ENCODE measurements around the gene DPF3.

Gene DPF3

DNA sequence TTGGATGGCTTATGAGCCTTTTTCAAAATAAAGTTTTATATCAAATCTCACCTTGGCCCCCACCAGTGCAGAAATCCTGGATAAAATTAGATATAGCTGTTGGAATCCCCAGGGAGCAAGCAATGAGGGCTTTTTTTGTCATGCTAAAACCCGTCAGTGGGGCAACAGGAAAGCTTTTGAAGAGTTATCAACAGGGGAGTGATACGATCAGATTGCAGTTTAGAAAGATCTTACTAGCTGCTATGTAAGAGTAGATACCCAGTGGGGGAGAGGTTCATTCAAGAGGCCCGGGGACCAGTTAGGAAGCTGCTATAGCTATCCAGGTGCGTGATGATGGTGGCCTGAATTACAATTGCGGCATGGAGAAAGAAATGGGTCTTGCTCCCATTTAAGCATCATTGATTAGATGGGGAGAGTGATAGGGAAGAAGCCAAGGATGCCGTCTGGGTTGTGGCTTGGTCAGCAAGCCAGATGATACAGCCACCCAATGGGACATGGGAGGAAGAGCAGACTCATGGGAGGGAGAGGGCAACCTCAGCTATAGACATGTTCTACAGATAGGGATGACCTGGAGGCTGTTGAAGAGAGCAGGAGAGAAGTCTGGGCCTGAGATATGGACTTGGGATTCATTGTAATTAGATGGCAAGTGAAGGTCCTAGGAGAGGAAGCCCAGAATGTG lies 272.4 kb downstream of the DPF3 start:
- no peaks in the 10 kb centered on the region for H3K9me3 Mint-ChIP-seq
- H3K27ac Mint-ChIP-seq: no peak overlapping the region
- no peaks in the 10 kb centered on the region for H3K36me3 Mint-ChIP-seq (ENCODE audit: low read depth)
- peaks cover 16% of the 10 kb centered on the region for H3K27me3 Mint-ChIP-seq
- no peaks in the 10 kb centered on the region for H3K4me1 Mint-ChIP-seq (ENCODE audit: low read depth)
- intact Hi-C loops (cut with micrococcal nuclease): no loop called here
- no peak overlapping the region for H3K4me3 Mint-ChIP-seq

DNA sequence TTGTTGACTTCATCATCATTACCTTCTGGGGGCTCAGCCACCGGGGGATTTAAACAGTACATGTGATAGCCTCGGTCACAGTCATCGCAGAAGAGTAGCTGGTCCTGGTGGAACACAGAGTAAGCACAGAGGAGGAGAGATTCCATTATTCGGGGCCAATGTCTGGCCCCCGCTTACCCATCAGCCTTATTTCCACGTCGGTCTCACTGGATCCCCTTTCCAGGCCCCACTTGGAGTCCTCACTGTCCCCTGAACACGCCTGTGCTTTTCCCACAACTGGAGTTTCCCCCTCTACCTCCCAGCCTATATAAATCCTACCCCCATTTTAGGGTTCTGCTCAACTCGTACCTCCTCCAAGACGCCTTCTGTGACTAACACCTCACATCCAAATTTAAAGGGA lies 274.0 kb downstream of the DPF3 start:
- Mint-ChIP-seq H3K27ac (no peak overlapping the region), H3K9me3 (no peaks in the 10 kb centered on the region), H3K4me3 (no peak overlapping the region), H3K4me1 (ENCODE audit: low read depth) (no peaks in the 10 kb centered on the region), H3K36me3 (ENCODE audit: low read depth) (no peaks in the 10 kb centered on the region), H3K27me3 (peaks cover 19% of the 10 kb centered on the region)
- intact Hi-C loops (cut with micrococcal nuclease): no loop called here

DNA sequence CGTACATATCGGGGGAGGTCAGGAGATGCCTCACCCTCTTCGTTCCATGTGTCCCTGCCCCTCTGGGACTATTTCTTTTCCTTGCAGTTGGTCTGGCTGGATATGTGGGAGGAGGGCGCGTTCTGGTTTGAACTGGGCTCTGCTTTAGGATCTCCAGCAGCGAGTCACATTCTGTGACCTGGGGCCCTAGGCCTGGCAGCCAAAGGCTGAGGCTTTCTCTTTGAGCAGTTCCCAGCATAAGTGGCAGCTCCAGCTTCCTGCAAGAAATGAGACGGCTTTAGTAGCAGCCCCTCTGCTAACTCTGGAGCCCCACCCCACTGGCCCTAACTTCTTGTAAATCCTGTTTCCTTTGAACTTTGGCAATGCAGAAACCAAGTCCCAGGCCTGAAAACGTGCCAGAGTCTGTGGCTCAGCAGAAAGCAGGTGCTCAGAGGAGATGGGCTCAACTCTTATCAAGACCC lies 274.8 kb downstream of the DPF3 start:
- no peak overlapping the region for H3K4me3 Mint-ChIP-seq
- H3K27ac Mint-ChIP-seq: no peak overlapping the region
- no peaks in the 10 kb centered on the region for H3K9me3 Mint-ChIP-seq
- intact Hi-C loops (cut with micrococcal nuclease): no loop called here
- no peaks in the 10 kb centered on the region for H3K4me1 Mint-ChIP-seq (ENCODE audit: low read depth)
- H3K27me3 Mint-ChIP-seq: peaks cover 17% of the 10 kb centered on the region
- no peaks in the 10 kb centered on the region for H3K36me3 Mint-ChIP-seq (ENCODE audit: low read depth)

DNA sequence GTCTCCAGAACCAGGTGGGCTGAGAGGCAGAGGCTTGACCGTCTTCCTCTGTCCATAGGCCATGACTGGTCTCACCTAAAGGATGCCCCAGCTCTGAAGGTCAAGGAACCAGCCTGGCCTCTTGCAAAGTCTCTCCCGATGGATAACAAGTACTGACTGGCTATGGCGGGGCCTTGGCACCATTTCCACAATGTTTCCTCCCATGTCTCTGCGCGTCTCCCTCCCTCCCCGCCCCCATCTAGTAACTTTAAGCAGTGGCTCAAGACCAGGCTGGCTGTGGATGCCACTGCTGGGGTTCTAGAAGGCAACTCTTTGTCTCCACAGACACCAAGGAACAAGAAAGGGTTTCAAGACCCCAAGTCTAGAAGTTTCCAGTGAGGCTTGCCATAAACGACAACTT lies 275.5 kb downstream of the DPF3 start:
- intact Hi-C loops (cut with micrococcal nuclease): no loop called here
- no peaks in the 10 kb centered on the region for H3K36me3 Mint-ChIP-seq (ENCODE audit: low read depth)

DNA sequence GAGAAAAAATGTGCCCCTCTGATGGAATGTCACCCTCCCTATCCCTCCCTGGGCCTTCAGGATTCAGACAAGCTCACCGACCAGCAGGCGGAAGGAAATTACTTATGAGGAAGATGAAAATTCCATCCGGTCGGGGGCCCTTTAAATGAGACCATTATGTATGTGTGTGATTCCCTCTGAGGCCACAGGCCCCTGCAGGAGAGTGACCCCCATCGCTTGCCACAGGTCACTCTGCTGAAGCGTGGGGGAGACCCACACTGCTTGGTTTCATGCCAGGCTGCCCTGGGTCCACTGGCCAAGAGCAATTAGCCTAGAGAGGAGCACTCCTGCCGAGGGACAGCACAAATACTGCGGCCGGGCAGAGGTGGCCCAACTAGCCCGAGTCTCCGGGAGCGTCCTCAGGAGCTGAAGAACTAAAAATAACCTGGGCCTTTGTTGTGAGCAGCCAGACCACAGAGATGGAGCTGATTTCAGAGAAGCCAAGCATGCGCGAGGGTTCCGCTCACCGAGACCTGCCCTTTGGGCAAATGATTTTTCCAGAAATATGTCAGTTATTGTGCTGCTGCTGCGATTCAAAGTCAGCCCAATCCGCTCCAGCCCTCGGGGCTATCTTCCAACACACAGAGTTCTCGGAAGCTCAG lies 276.4 kb downstream of the DPF3 start:
- H3K27me3 Mint-ChIP-seq: peaks cover 18% of the 10 kb centered on the region
- H3K4me1 Mint-ChIP-seq (ENCODE audit: low read depth): no peaks in the 10 kb centered on the region
- no peaks in the 10 kb centered on the region for H3K36me3 Mint-ChIP-seq (ENCODE audit: low read depth)

More for the DNA sequence above, 275.5 kb downstream of the DPF3 start:
- Mint-ChIP-seq H3K27ac (no peak overlapping the region), H3K4me3 (no peak overlapping the region), H3K9me3 (no peaks in the 10 kb centered on the region), H3K27me3 (peaks cover 20% of the 10 kb centered on the region), H3K4me1 (ENCODE audit: low read depth) (no peaks in the 10 kb centered on the region)

DNA sequence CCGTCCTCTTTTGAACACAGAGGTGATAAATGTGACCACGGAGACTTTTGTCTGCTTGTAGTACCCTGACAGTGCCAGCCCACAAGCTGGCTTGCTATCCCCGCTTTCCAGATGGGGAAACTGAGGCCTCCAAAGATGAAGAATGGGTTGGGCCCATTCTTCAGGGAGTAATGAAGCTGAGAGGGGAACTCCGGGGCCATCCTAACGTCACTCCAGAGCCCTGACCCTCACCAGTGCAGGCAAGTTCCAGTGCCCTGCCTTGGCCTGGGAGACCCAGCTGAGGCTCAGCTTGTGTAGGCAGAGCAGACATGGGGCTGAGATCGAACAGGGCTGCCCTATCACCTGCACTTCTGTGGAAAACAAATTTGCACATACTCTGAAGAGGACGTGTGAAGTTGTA lies 277.1 kb downstream of the DPF3 start:
- Mint-ChIP-seq H3K27me3 (peaks cover 18% of the 10 kb centered on the region), H3K36me3 (ENCODE audit: low read depth) (no peaks in the 10 kb centered on the region), H3K27ac (no peak overlapping the region), H3K4me3 (no peak overlapping the region), H3K9me3 (no peaks in the 10 kb centered on the region), H3K4me1 (ENCODE audit: low read depth) (no peaks in the 10 kb centered on the region)
- intact Hi-C loops (cut with micrococcal nuclease): no loop called here

More for the DNA sequence above, 276.4 kb downstream of the DPF3 start:
- intact Hi-C loops (cut with micrococcal nuclease): no loop called here
- no peak overlapping the region for H3K4me3 Mint-ChIP-seq
- H3K9me3 Mint-ChIP-seq: no peaks in the 10 kb centered on the region
- no peak overlapping the region for H3K27ac Mint-ChIP-seq

DNA sequence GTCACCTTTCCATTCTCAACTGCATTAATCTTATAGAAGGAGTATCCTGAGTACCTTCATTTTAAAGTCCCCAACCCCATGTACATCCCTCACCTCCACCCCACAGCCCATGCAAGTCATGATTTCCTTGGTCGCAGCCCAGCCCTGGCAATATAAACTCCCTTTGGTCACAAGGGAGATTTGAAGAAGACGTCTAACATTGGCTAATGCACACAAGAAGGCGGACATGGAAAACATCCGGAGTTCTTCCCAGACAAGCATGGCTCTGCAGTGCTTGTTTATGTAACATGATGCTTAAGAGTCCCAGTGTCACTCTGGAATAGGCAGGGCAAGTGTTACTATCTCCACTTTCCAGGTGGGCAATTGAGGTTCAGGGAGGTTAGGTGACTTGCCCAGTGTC lies 277.6 kb downstream of the DPF3 start:
- no peaks in the 10 kb centered on the region for H3K9me3 Mint-ChIP-seq
- no peak overlapping the region for H3K4me3 Mint-ChIP-seq
- H3K27me3 Mint-ChIP-seq: peaks cover 14% of the 10 kb centered on the region
- no peaks in the 10 kb centered on the region for H3K4me1 Mint-ChIP-seq (ENCODE audit: low read depth)
- no peaks in the 10 kb centered on the region for H3K36me3 Mint-ChIP-seq (ENCODE audit: low read depth)
- H3K27ac Mint-ChIP-seq: no peak overlapping the region
- intact Hi-C loops (cut with micrococcal nuclease): no loop called here

DNA sequence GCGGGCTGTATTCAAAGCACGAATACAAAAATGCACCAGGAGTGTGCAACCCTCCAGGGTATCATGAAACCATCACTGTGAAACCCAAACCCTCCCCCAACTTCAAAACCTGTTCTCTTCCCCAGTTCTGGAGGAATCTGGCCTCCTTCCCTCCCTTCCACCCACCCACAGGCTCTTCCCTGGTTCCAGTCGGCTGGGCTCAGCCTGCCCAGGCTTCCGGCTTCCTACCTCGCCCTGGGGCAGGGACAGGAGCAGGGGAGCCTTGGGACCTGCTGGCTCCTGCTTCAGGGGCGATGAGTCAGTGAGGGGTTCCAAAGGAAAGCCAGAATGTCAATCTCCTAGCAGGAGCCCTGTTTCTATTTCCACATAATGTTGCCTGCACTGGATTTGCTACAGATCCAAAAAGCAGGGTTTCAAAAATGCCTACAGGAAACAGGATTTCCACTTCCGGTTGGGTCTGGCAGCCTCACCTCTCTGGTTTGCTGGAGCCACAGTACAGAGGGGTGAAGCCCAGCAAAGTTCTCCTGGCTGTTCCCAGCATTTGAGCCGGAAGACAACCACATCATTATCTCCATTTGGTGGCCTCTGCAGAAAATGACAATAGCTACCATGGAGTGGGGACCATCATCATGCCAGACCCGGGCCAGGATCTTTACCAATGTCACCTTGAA lies 278.3 kb downstream of the DPF3 start:
- H3K27me3 Mint-ChIP-seq: peaks cover 12% of the 10 kb centered on the region
- no peak overlapping the region for H3K4me3 Mint-ChIP-seq
- H3K4me1 Mint-ChIP-seq (ENCODE audit: low read depth): no peaks in the 10 kb centered on the region
- H3K9me3 Mint-ChIP-seq: no peaks in the 10 kb centered on the region
- H3K36me3 Mint-ChIP-seq (ENCODE audit: low read depth): no peaks in the 10 kb centered on the region
- H3K27ac Mint-ChIP-seq: no peak overlapping the region
- intact Hi-C loops (cut with micrococcal nuclease): no loop called here

DNA sequence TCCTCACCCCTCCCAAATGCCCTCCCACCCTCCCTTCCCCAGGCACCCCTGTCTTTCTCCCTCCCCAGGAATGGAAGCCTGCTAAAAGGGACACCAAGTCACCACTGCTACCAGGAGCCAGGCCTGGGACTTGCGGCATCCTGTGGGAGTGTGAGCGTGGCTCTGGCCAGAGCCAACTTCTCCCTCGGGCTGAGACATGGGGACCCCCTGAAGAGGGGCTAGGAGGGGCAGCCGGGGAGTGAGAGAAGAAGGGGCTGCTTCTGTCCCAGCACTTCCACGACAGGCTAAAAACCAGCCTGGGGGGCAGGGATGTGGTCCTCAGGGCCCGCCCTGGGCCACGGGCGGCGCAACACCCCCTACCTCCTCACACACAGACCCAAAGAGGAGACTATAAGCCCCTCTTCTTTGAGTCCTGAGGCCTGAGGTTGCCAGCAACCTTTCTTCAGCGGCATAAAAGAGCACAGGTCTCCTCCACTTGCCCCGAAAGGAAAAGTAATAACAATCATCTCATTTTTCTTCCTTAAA lies 278.9 kb downstream of the DPF3 start:
- intact Hi-C loops (cut with micrococcal nuclease): no loop called here
- Mint-ChIP-seq H3K36me3 (ENCODE audit: low read depth) (no peaks in the 10 kb centered on the region), H3K4me3 (no peak overlapping the region), H3K27me3 (peaks cover 9% of the 10 kb centered on the region), H3K4me1 (ENCODE audit: low read depth) (no peaks in the 10 kb centered on the region), H3K9me3 (no peaks in the 10 kb centered on the region), H3K27ac (no peak overlapping the region)

DNA sequence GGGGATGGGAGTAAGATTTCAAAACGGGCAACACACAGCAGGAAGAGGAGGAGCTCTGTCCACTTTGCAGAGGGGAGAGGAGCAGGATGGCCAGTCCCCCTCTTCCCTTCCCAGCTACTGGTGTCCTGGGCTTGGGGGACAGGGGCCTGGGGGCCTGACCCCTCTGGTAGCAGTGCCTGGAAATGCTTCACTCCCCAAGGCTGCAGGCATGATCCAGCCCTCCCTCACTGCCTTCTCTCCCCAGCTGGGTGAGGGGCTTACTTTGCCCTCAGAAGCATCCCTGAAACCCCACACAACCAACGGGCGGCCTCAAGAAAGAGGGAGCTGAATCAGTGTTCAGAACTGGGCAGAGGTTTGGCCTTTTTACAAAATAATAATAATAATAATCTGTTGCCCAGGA lies 279.5 kb downstream of the DPF3 start:
- Mint-ChIP-seq H3K27me3 (peaks cover 10% of the 10 kb centered on the region), H3K27ac (no peak overlapping the region), H3K4me3 (no peak overlapping the region), H3K9me3 (no peaks in the 10 kb centered on the region), H3K4me1 (ENCODE audit: low read depth) (no peaks in the 10 kb centered on the region), H3K36me3 (ENCODE audit: low read depth) (no peaks in the 10 kb centered on the region)
- intact Hi-C loops (cut with micrococcal nuclease): no loop called here

DNA sequence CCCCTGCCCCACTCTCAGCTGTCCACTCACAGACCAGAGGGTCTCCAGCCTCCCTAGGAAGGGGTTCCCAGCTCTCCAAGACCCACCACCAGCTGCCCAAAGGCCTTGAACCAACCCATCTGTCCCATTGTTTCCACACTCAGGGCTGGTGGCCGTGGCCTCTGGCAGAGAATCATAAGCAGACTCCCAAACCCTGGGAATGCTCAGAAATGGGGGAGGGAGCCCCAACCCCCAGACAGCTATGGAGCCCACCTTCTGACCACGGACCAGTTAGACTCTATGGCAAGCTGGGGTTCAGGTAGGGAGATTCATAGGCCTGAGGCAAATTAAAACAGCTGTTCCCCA lies 280.0 kb downstream of the DPF3 start:
- Mint-ChIP-seq H3K9me3 (no peaks in the 10 kb centered on the region), H3K27me3 (peaks cover 11% of the 10 kb centered on the region), H3K4me3 (no peak overlapping the region), H3K36me3 (ENCODE audit: low read depth) (no peaks in the 10 kb centered on the region), H3K4me1 (ENCODE audit: low read depth) (no peaks in the 10 kb centered on the region), H3K27ac (no peak overlapping the region)
- intact Hi-C loops (cut with micrococcal nuclease): no loop called here

DNA sequence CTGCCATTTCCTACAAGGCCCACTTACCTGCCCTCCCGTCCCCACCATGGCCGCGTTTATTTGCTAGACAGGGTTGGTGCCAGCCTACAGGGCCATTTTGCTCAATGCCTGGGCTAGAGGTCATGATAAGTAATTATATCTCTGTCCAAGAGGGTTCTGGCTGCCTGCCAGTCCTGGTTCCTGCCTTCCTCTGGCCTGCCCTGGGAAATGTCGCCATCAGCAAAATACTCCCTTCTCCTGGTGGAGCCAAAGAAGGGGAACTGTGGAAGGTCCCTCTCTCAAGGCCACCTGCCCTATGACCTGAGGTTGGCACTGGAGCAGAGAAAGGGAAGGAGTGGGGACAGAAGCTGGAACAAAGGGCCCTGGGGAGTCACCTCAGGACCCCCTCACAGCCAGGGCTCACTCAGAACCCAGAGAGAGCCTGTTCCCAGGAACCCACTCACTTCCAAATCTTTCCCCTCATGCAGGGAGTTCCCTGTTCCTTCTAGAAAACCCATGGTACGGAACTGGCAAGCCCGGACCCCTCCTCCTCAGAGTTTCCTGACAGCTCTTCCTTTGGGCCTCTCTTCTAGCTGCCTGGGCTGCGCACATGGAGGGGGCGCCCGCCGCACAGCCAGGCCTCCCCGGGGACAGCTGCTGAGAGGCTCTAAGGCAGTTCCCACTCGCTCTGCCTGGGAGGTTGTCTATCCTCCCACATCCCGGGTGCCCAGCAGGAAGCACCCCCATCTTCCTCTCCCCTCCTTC lies 280.5 kb downstream of the DPF3 start:
- Mint-ChIP-seq H3K27ac (no peak overlapping the region), H3K4me1 (ENCODE audit: low read depth) (no peaks in the 10 kb centered on the region), H3K36me3 (ENCODE audit: low read depth) (no peaks in the 10 kb centered on the region), H3K4me3 (no peak overlapping the region), H3K27me3 (peaks cover 11% of the 10 kb centered on the region), H3K9me3 (no peaks in the 10 kb centered on the region)
- intact Hi-C loops (cut with micrococcal nuclease): no loop called here

DNA sequence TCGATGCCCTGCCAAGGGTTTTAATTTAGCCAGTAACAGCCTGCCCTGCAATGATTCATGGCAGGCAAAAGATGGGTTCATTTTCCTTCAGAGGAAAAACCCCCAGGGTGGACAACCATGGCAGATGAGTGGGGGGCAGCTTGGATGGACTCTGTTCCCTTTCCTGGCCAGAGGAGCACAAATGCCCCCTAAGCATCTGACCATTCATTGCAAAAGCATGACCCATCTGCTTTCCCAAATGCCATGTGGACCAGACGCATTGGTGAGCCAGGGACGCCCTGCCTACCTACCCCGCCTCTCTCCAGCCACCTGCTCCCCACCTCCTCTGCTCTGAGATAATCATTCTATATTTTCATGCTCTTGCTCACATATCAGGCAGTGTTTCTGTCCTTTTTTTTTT lies 281.9 kb downstream of the DPF3 start:
- H3K27ac Mint-ChIP-seq: no peak overlapping the region
- no peaks in the 10 kb centered on the region for H3K4me1 Mint-ChIP-seq (ENCODE audit: low read depth)

DNA sequence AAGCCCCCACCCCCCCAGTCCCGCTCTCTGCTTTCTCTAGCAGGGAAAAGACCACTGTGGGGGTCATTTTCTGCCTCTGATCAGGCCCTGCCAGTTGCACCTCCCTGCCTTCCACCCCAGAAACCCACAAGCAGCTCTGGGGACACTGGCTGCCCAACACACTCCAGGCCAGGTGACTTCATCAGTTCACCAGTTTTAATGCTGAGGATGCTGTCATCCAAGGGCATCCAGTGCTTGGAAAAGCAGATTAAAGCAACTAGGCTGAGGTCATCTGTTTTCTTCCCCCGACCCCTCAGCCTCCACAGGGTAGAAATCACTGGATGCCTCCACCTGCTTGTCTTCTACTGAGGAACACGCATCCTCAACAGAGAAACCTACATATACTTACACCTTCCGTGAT lies 282.4 kb downstream of the DPF3 start:
- Mint-ChIP-seq H3K36me3 (ENCODE audit: low read depth) (no peaks in the 10 kb centered on the region), H3K9me3 (no peaks in the 10 kb centered on the region), H3K27me3 (peaks cover 11% of the 10 kb centered on the region), H3K4me3 (no peak overlapping the region), H3K4me1 (ENCODE audit: low read depth) (no peaks in the 10 kb centered on the region), H3K27ac (no peak overlapping the region)
- intact Hi-C loops (cut with micrococcal nuclease): no loop called here

More for the DNA sequence above, 281.9 kb downstream of the DPF3 start:
- Mint-ChIP-seq H3K9me3 (no peaks in the 10 kb centered on the region), H3K27me3 (peaks cover 11% of the 10 kb centered on the region), H3K36me3 (ENCODE audit: low read depth) (no peaks in the 10 kb centered on the region), H3K4me3 (no peak overlapping the region)
- intact Hi-C loops (cut with micrococcal nuclease): no loop called here

All from dendritic cell treated with granulocyte-macrophage colony-stimulating factor and Interleukin-4, amounts not matched to agents 40 ng/mL and 50 ng/mL, for 4 days (primary cell).